Colon (tissue), 2 donors: ENCODE data around the gene MIS12.

Experiments used
- FAIRE-seq: peaks from 2 replicates; lab custom pipeline; 2012; peaks lifted over from hg19 to GRCh38; lab: Jason Lieb, UNC
- donor health status: control.
- donor health status: control.

Gene MIS12

DNA sequence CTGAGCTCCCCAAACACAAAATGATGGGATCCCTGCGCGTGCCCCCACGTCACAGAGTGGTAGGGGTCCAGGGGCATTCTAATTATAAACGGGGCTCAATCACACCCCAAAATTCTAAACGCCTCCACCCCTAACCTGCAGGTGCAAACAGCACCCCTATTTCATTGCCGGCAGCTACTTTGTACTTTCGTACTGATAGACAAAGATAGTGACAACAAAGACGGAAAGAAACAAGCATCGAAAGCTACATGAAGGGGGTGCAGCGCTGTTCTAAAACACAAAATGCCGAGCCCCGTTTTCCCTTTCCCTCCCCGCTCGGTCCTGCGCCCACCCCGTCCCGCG, 13.9 kb downstream of the MIS12 start:
- FAIRE-seq: no peak

DNA sequence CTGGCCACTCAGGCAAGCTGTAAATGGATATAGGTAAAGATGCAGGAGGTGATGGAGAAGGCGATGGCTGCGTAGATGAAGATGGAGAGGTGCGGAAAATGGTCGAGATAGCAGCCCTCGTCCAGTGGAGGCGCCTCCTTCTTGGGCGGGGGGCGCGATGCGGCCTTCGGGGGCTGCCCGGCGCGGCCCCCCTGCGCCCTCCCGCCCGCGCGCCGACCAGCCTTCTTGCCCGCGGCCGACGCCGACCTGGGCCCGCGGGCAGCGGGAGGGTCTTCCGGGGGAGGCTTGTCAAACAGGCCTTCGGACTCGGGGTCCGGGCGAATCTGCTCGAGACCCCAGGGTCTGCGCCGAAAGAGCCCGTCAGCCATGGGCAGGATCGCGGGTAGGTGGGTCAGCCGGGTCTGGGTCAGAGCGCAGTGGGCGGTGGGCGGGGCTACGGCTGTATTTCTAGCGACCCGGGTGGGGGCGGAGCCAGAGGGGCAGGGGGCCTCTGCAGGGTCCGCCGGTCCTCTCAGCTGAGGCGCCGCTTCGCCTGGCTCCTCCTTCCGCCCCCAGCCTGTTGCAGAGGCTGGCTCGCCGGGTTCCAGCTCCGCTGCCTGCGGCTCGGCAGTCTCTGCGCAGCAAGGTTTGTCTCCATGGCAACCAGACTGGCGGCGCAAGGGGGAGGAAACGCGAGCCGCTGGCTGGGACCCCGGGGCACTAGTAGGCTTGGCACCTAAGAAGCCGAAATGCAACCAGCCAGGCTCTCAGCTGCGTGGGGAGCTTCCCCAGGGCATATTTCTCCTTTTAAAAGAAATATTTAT, 14.4 kb downstream of the MIS12 start:
- FAIRE-seq: no peak

DNA sequence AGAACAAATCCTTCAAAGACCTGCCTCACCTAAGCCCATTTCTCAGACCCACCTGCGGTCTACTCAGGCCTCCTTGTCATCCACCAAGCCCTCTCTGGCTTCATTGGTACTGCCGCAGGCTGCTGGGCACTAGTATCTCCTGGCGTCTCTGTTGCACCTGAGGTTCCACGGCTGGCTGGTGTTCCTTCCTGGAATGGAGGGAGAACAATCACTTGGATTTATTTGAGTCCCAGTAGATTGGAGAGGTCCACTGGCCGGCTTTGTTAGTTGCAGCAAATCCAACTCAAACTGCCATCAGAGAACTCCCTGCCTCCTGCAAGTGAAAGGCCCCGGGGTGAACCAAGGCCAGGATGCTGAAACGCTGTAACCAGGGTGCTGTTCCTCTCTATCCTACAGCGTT, 15.3 kb downstream of the MIS12 start:
- no peak for FAIRE-seq

DNA sequence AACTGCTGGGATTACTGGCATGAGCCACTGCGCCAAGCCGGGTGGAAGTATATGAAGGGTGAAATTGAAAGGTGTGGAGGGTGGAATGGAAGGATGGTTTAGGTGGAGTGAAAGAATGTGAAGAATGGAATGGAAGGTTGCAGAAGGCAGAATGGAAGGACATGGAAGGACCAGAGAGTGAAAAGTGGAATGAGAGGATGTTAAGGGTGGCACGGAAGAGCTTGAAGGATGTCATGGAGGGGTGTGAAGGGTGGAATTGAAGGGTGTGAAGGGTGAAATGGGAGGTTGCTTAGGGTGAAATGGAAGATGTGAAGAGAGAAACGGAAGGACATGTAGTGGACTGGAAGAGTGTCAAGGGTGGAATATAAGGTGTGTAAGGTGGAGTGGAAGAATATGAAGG, 16.2 kb downstream of the MIS12 start:
- FAIRE-seq: no peak

DNA sequence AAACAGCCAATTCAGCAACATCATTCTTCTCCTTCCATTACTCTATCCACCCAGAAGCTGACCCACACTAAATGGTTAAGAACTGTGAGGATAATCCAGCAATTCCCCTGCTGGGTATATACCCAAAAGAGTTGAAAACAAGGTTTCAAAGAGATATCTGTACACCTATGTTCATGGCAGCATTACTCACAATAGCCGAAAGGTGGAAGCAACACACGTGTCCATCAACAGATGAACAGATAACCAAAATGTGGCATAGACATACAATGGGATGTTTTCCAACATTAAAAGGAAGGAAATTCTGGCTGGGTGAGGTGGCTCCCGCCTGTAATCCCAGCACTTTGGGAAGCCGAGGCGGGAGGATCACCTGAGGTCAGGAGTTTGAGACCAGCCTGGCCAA, 19.9 kb downstream of the MIS12 start:
- no peak for FAIRE-seq

DNA sequence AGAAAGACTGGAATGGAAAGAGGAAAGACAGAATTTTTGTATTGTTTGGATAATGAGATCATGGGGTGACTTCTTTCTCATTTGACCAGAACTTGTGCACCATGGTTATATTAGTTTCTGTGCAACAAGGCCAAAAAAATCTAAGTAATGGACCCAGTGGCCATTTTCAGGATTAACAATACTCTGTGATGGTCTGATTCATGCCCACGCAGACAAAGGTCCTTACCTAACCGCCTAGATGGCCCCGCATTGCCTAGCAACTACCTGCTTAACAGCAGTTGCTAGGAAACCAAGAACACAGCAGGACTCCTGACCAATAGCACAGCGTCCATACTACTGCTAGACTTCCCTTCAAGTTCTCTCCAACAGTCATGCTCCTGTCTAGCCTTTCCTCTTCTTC, 22.4 kb downstream of the MIS12 start:
- FAIRE-seq: no peak

DNA sequence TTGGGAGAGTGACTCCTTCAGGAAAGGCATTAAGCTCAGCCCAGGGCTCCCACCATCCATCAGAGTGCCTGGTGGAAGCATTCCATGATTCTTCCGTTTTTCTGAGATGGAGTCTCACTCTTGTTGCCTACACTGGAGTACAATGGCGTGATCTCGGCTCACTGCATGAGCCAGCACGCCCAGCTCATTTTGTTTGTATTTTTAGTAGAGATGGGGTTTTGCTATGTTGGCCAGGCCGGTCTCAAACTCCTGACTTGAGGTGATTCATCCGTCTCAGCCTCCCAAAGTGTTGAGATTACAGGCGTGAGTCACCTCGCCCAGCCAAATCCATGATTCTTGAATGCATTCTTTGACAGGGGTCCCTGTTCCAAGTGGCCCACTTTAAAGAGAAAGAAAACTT, 23.1 kb downstream of the MIS12 start:
- FAIRE-seq: no peak

DNA sequence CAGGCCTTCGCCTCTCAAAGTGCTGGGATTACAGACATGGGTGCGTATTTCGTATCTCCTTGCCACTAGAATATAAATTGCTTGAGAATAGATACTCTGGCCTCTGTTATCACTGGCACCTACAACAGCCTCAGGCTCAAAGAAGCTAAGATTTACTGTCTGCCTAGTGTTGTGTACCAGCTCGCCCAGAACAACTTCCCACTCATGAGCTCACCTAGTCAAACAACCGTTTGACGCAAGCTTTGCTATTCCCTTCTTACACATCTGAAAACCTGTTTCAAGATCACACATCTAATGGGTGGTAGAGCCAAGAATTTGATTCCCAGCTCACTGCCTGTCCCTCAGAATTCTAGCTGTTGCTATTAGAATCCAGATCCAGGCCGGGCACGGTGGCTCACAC, 24.4 kb downstream of the MIS12 start:
- no peak for FAIRE-seq

DNA sequence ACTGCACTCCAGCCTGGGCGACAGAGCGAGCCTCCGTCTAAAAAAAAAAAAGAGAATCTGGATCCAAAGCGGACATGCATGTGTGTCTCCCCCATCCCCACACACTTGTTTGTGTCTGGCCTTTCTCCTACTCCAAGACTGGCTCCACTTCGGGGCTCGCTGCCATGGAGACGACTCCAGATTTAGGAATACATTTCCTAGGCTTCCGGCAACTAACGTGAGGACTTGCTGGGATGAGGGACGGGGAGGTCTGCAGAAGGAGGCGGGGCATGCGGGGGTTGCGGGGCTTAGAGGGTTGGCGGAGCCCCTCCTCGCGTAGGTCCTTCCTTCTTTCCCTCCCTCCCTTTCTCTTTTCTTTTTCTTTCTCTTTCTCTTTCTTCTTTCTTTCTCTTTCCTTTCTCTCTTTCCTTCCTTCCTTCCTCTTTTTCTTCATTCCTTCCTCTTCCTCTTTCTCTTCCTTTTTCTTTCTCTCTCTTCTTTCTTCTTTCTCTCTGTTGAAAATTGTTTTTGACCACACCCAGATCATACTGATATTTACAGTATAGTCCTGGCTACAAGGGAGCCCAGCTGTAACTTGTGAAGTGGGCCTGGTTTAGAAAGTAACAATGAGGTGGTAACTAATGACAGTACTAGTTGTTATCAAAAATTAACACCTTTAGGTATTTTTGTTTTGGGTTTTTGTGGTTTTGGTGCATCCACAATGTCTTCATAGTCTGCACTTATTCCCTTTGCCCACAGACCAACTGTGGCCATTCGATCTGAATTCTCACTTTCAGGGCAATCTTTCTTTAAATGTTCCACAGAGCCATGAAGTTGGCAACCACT, 25.2 kb downstream of the MIS12 start:
- FAIRE-seq: no peak

DNA sequence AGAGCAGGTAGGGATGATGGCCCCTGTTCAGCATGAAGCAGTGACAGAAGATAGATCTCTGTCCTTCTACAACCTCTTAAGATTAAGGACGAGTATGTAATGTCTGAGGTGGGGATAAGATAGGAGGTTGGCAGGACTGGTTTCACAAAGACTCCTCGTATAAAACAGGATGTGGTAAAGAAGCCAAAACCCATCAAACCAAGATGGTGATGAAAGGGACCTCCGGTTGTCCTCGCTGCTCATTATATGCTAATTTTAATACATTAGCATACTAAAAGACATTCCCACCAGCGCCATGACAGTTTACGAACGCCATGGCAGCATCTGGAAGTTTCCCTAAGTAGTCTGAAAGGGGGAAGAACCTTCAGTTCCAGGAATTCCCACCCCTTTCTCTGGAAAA, 27.3 kb downstream of the MIS12 start:
- FAIRE-seq: no peak

DNA sequence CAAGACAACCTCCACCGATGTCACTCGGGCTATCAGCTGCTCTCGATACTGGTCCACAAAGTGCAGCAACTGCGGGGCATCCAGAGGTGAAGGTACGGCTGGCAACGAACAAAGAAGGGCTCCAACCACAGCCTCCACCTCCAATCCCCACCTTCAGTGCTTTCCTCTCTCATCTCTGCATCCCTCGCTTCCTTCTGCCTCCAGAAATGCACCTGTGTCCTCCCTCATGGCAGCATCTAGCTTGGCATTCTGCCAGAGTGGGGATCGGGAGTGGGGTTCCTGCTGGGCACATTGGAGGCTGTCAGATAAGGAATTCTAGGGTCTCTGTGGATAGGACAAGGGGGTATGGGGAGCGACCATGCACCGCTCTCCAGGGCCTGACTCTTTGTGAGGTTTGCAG, 28.6 kb downstream of the MIS12 start:
- FAIRE-seq: no peak

DNA sequence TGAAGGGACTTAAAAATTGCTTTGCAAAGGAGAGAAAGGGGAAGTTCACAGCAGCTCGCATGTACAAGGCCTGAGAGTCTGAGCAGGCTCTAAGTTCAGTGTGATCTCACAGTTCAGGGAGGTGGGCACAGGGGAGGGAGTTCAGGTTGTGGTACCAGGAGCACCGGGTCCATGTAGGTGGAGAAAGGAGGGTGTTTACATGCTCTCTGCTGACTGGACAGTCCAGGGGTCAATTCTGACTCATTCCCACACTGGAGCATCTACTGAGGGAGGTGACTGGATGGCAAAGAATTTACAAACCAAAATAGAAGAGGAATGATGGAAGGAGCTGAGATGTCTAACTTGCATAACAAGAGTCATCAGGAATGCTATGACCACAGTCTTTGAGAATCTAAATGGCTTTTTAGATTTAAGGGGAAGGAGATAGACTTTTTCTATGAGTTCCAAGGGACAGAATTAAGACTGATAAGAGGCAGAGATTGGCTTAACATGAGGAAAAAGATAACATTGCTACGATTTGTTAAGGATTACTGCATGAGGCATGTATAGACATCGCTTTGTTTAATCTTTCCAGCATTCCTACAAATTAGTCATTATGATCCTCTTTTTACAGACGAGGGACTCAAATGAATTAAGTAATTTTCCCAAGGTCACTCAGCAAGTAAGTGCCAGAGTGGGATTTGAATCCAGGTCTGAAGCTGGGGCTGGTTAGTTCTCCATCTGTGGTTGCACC, 29.9 kb downstream of the MIS12 start:
- FAIRE-seq: no peak

DNA sequence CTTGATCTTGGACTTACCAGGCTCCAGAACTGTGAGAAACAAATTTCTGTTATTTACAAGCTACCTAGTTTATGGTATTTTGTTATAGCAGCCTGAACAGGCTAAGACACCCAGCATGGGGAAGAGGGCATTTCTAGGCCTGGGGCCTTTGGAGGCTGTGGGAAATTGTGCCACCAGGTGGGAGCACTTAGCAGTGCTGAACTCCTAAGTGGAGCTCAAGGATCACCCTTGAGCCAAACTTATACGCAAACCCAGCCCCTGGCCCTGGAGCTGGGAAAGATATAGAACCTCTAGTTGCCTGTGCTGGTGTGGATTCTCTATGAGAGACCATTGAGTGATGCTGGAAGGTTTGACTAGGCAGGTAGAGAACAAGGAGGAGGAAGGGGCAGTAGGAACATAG, 36.1 kb downstream of the MIS12 start:
- FAIRE-seq: no peak

DNA sequence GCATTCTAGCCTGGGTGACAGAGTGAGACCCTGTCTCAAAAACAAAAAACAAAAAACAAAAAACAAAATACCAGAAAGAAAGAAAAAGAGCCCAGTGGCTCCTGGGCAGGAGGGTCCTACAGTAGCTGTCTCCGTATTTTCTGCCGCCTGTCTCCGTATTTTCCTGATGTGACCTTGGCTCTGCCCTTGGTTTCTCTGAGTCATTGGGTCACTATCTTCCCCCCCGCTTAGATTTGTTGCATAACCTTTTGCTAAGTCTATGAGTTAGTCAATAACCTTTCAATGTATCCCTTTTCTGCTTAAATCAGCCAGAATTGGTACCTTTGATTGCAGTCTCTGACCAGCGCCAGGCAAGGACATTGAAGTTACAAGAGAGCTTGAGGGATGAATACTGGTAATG, 36.9 kb downstream of the MIS12 start:
- FAIRE-seq: no peak

DNA sequence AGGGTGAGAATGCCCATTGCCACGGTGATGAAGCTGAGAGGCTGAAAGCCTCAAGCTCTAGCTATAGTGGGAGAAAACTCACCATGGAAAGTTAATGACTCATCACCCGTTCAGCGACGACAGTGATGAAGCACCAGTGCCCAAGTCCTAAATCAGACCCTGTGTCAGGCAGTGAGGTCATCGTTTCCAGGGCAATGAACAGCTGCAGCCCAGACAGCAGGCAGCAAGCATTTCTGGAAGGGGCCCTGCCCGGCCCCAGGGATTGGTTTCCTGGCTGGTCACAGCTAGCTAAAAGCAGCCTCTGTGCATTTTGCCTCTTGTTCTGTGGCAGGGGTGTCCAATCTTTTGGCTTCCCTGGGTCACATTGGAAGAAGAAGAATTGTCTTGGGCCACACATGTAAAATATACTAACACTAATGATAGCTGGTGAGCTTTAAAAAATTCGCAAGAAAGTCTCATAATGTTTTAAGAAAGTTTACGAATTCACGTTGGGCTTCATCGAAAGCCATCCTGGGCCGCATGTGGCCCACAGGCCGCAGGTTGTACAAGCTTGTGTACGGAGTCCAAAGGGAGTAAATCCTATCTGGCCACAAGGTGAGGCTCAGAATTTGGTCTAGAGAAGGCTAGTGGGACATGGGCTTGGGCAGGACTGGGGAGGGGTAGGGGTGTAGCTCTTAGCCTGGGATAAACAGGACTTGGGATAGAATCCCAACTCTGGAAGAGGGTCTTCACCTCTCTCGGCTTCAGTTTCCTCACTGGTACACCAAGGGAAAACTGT, 40.6 kb downstream of the MIS12 start:
- FAIRE-seq: no peak

DNA sequence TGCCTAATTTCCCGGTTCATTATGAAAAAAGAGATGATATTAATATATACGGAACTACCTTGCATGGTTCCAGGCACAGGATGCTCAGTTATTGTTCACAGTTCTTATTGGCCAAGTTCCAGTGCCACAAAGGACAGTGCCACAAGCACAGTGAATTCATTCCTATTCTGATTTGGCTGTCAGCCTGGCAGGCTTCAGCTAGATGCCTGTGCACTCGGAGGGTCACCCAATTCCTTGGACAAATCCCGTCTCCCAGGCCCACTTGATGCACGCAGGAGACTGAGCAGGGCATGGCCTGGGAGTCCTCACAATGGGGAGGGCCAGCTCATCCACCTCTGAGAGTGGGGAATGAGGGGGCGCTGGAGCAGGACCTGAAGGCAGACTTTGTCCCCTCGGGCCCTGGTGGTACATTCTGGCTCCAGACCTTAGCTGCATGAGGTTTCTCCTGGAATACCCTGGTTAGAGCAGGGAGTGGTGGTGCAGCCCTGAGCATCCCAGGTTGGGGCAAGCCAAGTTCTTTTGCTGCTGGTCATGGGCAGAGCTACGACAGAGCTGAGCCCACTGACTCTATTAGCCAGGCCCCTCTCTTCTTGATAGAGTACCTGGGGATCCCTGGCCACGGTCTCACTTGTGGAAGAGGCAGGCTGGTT, 41.4 kb downstream of the MIS12 start:
- FAIRE-seq: no peak

DNA sequence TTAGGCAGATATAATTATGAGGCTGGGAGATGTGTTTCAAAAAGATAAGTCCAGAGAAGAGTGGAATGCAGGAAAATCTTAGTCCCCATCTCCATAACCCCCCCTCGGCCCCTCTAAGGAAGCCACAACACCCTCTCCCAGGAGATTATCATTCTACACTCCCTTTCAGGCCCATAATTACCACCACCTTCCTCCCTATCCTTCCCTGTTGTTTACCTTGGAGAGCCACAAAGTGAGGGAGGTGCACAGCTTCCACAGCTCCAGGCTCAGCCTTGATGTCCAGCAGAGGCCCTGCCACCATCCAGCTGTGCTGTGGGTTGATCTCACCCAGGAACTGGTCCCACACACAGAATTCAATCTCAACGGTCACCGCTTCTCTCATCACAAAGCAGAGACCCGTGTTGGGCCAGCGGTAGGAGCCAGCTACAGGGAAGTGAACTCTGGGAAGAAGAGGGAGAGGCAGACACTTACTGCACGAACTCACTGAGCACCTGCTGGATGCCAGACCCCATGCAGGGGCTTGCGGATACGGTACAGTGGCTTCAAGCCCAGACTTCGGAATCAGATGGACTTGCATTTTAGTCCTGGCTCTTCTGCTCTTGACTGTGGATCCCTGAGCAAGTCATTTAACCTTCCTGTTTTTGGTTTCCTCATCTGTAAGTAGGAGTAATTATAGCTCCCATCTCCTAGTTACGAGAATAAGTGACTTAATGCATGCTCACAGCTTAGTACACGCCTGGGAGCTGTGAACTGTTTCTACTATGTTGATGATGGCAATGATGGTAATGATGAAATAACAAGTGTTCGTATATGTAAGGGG, 44.1 kb downstream of the MIS12 start:
- FAIRE-seq: no peak

DNA sequence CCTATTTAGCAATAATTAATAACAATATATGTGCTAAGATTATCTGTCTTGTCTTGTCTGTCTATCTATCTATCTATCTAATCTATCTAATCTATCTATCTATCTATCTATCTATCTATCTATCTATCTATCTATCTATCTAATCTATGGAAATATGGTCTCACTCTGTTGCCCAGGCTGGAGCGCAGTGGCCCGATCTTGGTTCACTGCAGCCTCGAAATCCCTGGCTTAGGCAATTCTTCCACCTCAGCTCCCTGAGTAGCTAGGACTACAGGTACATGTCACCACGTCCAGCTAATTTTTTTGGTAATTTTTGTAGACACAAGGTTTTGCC, 44.7 kb downstream of the MIS12 start:
- no peak for FAIRE-seq

DNA sequence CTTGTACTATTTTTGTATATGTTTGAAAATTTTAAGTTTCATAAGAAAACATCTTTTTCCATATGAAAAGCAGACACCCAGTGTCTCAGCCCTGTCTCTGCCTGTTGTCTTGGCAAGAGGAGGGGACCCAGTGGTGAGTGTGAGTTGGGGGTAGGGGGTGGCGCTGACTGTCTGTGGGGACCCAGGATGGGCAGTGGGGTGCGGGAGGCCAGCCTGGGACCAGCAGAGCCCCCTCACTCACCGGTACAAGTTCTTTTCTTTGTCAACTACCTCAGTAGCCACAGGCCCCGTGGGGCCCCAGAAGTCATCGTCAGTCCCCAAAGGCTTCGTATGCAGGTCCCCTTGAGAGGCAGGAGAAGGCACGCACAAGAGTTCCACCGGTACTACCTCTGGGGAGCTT, 46.2 kb downstream of the MIS12 start:
- FAIRE-seq: no peak

DNA sequence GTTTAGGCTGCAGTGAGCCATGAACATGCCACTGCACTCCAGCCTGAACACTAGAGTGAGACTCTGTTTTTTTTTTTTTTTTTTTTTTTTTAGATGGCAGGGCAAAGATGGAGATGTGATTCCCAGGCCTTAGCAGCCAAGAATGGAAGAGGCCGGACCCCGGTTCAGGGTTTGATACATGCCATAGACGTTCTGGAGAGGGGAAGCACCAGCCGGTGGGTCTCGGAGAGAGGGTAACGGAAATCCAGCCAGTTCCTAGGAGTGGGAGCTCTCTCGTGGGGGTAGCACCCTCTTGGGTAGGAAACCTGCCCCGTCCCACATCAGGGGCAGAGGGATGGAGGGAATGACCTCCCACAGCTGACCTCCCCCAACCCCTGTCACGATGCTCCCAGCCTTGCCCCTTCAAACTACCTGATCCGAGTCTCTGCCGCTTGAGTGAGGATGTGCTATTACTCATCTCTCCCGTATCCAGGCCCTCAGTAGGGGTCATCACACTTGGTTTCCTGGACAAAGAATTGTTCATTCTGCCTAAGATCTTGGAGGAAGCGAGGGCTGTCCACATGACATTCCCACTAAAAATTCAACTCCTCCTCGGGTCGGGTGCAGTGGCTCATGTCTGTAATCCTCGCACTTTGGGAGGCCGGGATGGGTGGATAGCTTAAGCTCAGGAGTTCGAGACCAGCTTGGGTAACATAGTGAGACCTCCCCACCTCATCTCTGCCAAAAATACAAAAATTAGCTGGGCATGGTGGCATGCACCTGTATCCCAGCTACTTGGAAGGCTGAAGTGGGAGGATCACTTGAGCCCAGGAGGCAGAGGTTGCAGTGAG, 47.3 kb downstream of the MIS12 start:
- FAIRE-seq: no peak
